NCI-H2107 treated with DMSO at 0.1 percent for 48 hours (cell line): ENCODE results near the gene PPP1R1C.

Experiments
- DNase-seq: peaks from one replicate; lab custom pipeline; 2025; ENCODE audit not compliant: unreplicated experiment; lab: John Stamatoyannopoulos, UW

The PPP1R1C gene

DNA sequence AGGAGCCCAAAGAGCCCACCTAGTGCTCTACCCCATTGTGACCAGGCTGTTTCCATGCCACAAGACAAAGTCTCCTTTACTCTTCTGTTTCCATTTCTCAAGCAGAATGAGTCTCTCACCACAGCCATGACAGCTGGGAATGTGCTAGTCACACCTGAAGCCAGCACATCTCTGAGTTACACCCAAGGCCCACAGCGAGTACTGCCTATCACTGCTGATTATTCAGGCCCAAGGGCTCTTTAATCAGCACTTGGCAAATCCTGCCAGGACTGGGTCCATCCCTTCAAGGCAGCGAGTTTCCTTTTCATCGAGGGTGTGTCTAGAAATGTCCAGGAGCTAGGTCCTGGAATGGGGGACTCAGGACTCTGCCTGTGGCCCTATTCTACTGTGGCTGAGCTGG, 14.6 kb upstream of the PPP1R1C start:
- no peak for DNase-seq

DNA sequence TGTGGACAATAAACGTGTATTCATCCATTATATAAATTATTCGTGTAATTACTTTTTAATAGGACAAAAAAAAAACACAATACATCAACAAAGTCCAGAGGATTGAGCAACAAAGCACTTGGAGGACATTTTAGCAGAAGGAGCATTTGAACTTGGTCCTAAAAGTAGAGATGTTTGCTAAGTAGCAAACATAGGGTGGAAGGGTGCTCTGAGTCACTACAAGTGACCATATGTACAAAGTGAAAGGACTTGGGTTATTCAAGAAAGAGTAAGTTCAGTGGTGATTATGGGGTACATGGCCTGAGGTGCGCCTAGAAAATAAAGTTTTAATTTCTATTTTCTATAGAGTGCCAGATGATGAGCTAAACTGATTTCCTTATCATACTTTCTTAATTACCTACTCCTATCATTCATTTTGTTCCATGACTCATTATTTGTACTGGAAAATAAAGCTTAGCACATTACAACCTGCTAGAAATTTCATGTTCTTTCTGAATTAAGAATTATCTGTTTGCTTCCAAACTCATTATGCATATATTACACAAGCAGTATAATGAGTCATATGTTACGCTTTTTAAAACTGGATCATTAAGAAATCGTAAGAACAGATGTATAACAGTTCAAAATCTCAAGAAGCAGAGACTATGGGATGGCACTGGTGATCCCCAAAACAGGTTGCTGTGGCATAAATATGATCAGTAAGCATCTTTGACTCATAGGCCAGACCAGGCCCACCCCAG, 13.1 kb upstream of the PPP1R1C start:
- no peak for DNase-seq

DNA sequence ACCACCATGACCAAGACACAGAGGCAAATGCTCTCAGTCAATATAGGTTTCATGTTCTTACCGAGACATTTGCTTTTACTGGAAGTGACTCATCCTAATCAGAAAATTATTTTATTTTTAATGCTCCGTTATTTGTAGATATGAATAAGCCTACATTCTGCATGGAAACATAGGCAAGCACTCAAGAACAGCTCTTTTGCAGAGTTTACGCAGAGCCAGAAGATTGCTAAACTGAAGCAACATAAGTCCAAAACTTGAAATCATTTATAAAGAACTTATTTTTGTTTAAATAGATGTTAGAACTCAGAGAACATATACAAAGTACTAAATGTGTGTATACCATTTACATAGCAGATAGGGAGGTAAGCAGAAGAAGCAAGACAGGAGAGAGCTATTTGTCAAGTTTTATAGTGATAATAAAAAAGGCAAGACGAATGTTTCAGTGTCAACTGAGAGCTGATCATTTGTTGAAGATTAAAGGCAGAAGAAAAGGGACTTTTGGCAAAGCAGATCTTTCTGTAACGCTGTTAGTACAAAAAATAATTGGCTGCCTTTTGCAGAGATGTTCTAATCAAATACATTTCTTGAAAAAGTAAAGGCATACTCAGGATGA, 12.4 kb upstream of the PPP1R1C start:
- DNase-seq = no peak

DNA sequence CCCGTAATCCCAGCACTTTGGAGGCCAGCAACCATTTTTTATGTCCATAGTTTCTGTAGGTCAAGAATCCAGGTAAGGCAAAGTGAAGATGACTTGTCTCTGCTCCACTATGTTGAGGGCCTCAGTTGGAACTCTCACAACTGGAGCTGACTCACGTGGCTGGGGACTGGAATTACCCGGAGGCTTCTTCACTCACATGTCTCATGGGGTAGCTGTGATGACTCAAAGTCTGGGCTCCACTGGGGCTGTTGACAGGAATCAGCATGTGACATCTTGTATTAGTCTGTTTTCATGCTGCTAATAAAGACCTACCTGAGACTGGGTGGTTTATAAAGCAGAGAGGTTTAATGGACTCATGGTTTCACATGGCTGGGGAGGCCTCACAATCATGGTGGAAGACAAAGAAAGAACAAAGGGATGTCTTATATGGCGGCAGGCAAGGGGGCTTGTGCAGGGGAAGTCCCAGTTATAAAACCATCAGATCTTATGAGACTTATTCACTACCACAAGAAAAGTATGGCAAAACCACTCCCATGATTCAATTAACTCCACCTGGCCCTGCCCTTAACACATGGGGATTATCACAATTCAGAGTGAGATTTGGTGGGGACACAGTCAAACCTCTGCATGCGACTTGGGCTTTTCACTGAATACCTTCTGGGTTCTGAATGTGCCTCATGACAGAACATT, 7.8 kb upstream of the PPP1R1C start:
- no peak for DNase-seq

DNA sequence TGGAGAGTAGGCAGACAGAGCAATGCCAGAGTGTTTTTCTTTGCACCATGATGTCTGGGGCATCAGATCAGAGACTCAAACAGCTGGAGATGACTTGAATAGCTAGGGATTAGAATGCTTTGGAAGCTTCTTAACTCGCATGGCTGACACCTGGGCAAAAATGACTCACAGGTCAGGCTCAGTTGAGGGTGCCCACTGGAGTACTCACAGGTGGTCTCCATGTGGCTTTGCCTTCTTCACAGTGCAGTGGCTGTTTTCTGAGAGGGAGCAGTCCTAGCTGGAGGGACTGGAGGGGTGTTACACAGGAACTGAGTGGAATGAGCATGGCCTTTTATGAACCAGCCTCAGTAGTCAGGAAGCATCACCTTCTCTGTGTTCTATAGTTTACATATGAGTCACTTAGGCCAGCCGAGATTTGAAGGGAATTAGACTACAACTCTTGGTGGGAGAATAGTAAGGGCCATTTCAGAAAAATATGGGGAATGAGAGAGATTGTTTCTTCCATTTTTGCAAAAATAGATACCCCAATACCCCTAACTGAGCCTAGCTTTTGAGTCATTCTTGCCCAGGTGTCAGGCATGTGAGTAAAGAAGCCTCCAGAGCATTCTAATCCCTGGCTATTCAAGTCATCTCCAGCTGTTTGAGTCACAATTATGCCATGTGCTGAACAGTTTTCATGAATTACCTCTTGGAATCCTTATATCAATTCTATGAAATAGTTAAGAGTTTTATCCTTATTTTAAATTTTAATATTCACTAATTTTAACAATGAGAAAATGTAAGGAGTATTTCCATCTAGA, 7.1 kb upstream of the PPP1R1C start:
- DNase-seq = no peak

DNA sequence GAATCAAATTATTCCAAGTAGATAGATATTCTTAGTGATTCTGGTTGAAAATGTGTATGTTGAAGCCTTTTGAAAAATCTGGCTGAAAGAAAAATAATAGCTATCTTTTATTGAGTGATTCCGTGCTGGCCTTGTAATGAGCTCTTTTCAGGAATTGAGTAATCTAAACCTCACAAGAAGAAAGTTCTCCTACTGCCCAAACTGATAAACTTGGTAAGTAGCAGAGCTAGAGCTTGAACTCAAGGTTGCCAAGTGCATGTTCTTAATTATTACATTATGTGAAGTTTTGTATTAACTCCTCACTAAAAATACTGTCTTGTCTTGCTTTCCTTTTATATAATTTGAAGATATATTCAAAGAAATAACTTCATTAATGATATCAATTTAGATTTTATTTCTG, 1.6 kb upstream of the PPP1R1C start:
- no peak for DNase-seq

DNA sequence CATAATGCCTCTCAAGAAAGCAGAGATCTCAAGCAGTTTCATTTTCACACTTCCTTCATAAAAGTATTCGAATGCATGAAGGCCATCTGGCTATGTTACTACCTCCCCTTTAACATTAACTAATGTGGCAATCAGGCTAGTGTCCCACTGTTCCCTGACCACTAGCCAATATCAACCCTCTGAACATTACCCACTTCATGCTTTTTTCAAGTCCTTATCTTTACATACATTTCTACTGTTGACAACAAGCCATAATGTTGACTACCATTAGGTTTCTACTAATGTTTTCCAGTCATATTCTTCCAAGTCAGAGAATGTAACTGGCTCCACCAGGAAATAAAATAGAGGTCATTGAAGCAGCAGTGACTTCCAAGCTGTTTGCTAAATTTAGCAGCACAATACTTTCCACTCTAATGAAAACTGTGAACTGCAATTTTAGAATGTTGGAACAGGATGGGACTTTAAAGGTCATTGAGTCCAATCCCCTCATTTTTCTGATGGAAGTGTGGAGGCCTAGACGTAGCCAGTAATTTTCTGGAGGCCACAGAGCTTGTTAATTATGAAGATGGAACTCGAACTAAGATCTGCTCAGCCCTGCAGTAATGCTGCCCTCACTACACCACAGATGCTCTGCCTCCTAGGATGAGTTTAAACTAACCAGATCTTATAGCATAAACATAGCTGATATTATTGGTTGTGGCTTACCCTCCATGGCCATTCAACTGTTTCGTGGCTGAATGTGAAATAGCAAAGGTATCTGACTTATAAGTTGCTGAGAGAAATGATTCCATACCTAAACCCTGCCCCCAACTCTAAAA, 630 bp upstream of the PPP1R1C start:
- no peak for DNase-seq

DNA sequence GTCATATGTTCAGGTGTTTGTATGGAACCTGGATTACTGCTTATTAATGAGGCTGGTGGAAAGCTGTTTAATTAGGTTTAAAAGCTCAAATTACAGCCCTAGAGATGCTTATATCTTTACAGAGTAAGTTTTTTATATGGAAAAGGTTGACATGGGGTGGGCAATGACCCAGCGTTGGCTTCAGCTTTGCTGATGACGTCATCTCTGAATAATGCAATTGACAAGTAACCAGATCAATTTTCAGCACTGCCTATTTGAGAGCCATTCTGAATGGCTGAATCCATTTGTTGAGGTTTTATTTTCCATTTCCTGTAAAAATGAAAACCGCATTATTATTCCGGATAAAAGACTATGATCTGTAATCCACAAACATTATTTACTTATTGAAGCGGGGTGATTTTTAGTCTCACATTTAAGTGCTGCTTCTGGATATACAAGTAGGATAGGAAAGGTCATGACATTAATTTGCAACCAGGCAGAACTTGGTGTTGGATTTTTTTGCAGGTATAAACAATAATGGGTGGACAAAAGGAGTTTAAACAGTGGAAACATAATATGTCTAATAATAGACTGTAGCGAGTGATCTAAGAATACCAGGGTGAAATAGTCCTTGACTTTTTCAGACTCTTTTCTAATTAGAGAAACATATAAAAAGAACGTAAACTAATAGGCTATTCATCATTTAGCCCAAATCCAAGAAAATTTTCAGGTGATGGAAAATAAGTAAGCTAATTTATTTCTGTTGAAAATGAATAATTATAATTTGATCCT, 2.7 kb downstream of the PPP1R1C start:
- DNase-seq = no peak

DNA sequence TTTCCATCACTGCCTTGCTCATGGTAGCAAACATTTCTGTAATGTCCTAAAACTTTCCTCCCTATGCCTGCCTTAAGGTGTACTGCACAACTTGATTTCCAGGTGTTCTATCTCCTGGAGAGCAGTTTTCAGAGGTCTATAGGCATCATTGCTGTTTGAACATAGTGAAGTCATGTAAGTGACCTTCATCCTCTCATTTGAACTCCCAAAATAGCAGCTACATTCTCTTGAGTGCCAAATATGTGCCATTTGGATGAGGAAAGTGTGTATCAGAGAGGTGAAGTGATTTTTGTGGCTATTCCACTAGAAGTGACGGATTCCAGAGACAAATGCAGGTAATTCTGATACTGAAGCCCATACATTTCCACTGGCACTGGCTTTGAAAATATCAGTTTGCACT, 3.4 kb downstream of the PPP1R1C start:
- no peak for DNase-seq

DNA sequence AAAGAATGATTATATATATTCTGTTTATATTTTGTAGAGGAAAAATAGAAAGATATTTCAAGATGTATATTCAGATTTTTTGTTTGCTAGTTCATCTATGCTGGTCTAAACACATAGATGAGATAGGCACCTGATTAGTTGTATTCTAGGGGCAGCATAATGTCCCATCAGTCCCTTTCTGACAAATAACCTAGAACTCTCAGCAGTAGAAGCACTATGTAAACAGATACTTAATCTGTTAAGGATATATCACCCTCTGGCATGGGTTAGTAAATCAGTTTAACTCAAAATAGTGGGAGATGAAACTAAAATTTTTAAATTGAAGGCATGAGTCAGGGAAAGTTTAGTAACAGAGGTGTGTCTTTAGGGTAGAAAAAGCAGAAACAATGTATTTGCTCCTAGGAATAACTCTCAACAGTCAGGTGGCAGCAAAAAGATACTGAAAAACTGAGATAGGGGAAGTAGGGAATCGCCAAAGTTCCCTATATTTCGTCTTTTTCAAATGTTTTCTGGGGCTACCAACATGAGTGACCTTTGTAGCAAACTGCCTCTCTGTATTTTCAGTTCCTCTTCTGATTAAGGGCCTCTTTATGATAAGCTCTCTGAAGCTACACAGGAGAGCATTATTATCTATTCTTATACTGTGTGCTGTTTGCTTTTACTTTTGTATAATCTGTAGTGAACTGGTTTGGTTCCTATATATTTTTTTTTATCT, 5.7 kb downstream of the PPP1R1C start:
- no peak for DNase-seq

DNA sequence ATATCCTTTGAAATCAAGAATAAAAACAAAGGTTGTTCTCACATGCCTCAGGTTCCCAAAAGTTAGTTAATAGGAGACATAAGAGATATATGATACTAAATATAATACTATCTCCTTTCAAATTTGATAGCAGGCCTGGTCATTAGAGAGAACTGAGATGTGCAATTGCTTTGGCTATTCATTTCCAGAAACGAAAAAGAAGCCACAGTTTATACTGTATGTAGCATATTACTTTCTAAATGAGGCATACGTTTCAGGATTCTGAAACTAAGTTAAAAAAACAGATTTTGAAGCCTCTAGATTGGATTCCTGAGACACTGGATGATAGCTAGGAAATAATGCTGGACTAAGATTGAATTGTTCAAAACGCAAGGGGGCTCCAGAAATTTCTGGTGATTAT, 7.1 kb downstream of the PPP1R1C start:
- no peak for DNase-seq

DNA sequence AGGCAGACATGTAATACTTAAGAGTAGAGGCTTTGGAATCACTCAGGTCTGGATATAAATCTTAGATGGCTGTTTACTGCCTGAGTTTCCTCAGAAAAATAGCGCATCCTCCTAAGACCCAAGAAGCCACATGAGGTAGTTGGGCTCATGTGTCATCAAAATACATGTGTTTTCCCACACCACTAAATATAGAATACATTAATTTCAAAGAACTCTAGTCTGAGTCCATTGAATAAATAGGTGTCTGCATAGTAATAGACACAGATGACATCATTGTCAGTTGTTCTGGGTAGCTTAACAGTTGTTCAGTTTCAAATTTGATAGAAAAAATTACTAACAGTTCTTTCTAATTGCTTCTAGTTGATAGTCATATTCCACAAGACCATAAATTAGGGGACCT, 9.6 kb downstream of the PPP1R1C start:
- DNase-seq = no peak

DNA sequence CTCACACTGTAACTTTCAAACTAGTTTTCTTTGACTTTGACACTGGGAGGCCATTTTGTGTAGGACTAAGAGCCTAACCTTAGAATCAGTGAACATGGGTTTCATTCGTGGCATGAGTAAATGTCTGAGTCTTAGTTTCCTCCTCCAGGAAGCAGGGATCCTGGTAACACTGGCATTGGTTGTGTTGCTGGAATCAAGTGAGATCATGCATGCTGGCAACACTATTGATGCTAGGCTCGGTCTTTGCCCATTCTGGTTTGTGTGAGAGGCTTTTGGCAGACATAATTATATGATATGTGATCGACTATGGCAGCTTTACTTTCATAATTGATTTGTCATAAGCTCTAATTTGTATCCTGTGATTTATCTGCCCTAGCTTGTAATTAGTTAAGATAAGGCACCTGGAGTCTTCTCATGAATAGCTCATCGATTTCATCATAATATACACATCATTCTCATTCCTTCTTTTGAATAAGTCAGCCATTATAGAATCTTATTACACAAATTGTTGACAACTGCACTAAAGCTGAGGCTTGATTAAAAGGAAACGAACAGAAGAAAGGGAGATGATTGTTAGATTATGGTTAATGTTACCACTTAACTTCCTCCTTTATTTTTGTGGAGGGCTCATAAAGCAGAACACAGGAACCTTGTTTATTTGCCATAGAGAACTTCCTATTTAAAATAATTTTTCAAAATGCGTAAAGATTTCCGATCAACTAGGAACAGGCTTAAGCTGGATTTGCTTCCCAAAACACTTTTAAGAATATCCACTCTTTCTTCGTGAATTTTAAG, 12.6 kb downstream of the PPP1R1C start:
- DNase-seq = peak; percentile 84

DNA sequence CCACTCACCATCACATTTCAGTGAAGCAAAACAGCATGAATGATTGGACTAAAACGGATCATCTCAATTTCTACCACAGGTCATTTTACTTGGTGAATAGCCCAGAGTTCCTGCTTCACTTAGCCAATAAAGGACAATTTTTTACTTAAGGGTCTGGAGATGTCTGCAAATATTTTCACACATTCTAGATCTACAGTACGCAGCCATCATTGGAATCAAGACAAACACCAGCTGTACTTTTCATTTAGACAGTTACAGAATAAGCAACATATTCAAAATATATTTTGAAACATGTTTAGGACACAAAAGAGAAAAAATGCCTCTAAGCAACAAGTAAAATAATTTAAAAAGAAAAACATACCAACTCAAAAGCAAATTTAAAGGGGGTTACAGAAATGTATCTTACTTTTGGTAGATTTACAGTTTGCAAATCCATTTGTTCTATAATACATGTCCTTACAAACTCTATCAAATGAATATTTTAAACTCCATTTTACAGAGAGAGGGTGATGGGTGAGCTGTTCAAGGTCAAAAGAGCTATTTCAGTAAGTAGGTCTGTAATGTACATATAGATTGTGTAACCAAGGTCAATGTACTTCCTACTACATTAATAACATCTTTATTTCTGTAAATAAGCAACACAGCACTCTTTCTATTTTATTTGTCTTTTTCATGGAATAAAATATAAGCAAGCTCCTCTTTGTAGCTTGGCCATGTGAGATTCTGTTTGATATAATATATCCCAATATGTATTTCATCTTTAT, 13.4 kb downstream of the PPP1R1C start:
- peak; percentile 52 for DNase-seq

DNA sequence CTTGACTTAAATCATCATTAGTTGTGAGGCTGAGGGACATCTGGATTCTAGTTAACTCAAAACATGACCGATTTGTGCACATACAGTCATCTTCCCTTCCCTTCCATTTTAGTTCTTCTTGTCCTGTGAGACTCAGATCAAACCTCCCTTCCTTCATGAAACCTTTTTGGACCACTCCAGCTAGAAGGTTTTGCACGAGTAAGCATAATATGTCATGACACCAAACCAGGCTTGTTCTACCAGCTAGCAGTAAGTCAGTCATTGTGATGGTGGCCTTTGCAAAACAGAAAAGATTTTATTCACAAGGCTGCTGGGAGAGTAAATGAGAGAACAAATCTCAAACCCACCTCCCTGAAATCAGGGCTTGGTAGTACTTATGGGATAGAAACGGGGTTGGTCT, 14.3 kb downstream of the PPP1R1C start:
- DNase-seq = no peak

DNA sequence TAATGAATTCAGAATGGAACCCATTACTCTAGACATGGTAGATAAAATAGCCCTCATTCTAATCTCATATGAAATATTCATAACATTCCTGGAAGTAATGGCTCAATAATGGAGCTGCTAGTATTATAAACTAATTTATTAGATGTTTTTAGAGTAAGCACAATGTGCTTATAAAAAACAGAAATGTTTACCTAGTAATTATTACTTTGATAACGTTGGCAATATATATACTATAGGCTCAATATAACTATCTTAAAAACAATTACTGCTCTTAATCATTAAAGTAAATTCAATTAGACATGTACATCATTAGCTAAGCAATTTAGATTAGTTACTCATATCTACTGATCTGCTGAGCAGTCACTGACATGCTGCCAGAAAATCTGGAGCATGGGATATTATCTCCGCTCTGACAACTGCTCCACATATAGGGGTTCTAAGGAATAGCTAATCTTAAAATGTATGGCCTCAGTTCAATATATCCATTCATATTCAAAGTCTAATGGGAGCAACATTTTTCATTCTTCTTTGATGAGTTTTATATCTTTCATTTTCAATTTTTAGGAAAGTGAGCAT, 19.4 kb downstream of the PPP1R1C start:
- no peak for DNase-seq

DNA sequence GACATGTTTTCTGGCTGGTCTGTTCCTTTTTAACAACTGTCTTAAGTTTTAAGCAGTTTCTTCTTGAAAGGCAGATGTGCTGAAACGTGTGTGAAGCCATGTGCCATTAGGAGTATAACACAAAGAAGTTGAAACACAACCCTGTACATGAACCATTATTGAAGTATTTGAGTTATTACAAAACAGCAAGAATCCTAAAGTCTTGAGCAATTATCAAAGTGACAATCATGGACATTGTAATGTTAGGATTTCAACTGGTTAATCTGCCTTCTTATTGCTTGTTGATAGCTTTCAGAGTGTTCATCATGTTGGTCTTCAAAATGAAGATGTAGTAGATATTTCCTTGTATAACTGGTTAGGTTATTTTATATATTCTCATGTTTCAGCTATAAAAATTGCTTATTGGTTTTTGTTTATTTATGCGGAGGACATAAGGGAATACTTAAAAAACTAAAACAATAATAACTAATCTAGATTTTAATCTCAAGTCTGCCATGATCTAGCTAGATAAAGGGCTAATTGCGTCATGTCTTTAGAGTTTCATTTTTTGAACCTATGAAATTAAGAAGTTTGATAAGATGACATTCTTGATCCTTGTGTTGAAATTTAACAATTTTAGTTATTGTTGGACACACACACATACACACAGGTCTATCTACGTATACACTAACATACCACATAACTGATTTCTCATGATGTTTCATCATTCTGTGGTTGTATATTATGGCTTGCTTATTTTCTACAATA, 21.1 kb downstream of the PPP1R1C start:
- no peak for DNase-seq
